Measurements from ENCODE around the gene TTYH2.
"Not testable (repeated sequence)": the region's sequence is repeated elsewhere in the genome, so short reads cannot be mapped to it uniquely, and the experiment has no call there.

TTYH2 gene

DNA sequence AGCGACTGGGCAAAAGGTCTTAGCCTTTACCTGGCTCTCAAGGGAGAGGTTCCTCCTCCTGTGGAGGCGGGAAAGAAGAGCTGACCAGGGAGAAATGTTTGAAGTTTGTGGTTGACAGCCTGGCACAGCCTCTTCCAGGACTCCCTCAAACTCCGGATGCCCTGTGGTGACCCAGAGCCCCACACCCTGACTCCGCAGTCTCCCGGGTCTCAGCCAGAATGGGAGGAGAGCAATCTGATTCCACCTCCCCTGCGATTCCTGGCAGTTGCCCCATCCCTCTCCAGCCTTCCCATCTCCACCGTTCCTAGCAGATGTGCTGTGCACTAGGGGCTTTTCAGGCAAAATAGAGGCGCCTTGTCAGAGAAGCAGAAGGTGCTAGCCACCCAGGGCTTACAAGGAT is 55.2 kb downstream of the TTYH2 start:
- DNase-seq: no peak

DNA sequence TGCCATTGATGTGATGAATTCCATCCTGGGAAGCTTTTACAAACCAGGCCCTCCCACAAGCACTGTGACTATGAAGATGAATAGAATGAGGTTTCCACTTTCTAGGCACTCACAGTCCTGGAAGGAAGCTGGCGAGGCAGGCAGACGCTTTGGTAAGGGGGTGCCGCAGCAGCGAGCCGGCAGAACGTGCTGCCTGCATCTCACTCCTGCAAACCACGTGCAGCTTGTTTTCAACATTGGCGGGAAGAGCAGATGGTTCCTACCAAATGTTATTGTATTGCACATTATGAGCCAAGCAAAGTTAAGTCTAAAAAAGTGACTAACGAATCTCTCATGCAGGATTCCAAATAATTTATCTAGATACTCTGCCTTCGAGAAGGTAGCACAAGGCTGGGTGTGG is 57.0 kb downstream of the TTYH2 start:
- peak; percentile 71 for DNase-seq

DNA sequence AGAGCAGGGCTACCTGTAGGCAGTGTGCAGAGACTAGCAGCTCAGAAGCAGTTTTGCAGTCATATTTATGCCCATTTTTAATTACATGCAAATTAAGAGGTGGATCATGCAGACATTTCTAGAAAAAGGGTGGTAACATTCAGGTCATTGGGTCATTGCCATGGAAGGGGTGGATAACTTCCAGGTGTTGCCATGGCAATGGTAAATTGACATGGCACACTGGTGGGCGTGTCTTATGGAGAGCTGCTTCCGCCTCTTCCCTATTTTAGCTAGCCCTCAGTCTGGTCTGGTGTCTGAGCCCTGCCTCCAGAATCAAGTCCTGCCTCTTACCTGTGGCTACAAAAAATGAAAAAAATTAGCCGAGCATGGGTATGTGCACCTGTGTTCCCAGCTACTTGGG is 57.9 kb downstream of the TTYH2 start:
- no peak for DNase-seq

DNA sequence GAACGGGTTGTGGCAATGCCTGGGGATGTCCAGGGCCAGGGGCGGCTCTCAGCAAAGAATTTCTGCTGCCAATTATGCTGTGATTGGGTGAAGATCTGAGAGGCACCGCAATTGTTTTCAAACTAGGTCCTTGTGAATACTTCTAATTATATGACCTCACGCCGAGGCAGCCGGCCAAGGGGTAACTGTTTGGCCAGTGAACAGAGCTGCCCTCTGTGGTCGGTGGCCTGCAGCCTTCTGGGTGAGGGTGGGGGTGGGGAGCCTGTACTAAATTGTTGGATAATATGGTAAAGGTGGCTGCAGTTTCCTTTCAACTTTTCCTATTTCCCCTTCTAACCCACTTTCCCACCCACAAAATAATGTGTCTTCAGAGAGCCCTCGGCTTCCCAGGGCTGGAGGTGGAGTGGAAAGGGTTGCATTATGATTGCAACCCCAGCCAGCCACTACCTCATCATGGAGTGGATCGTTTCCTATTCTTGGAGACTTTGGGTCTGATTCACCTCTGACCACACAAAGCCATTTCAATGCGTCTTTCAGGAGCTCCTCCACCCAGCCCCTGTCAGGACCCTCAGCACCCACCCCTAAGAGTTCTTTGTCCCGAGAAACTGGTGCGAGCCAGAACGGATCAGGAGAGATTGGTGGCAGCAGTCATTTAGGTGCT is 58.7 kb downstream of the TTYH2 start:
- no peak for DNase-seq

DNA sequence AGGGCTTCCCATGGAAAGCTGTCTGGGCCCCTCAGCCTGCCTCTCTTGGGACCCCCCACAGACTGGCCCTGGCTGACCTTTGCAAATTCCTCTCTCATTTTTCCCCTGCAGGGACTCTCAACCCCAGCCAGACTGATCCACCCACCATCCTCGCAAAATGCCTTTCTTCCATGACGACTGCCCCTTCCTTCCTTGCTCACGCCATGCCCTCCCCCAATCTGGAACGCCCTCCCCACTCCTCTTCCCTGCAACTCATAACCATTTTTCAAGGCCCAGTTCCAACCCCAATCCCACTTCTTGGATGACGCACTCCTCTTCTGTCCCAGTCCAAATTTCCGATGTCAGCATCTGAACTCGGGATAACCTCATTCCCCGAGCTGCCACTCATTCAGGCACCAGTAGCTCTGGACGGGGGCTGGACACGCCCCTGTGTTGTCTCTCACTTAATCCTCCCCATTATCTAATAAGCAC is 59.4 kb downstream of the TTYH2 start:
- DNase-seq: no peak

DNA sequence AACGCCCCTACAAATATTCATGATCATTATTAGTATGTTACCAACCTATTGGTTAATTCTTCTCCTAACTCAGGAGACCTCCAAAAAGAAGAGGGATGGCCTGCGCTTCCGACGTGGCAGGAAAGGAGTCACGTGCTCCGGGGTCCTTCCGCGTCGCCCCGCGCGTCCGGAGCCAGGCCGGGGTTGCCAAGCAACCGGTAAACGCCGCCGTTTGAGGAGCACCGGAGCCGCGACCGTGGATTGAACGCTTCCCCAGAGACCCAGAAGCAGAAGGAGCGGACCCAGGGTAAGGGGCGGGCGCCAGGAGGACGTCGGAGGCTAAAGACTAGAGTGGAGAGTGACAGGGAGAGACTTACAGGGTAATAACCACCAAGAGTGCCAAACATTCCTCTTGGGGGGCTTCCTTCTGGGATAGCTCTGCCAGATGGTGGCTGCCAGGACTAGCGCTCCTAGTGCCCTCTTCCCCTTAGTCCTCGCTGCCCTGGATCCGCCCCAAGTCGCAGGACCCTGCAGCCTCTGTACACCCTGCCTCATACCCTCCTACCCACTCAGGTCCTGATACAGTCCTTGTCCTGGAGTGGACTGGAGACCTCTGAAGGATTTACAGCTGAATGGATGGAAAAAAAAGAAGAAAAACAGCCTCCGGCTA is 60.8 kb downstream of the TTYH2 start, which contains the start of gene DNAI2:
Gene DNAI2, plus strand, starts transcription at position 175 of the 649 bp plus-strand sequence. CDS start 7,584 bp downstream, outside the sequence.
- no peak for DNase-seq

DNA sequence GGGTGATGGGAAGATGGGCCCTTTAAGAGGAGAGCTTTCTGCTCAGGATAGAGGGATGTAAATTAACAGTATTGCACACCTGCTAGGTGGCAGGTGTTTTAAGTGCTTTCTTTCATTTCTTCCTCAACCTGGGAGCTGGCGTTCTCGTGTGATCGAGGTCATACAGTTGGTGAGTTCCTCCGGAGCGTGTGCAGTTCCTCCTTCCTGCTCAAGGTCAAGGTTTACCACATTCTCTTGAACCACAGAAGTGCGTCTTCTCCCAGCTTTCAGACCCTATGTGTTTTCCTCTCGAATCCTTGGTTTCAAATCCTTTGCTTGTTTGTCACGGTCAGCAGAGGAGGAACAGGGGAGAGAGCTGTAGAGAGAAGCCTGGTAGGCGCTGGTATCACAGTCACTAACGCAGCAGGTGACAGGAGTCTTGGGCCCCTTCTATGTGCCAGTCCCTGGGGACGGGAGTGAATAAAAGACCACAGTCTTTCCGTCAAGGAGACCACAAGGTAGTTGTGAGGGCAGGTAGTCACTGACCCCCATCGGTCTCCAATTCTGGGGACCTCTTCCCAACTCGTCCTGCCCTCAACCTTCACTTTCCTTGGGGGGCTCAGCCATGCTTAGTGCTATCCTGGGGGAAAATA is 61.5 kb downstream of the TTYH2 start:
- no peak for DNase-seq

DNA sequence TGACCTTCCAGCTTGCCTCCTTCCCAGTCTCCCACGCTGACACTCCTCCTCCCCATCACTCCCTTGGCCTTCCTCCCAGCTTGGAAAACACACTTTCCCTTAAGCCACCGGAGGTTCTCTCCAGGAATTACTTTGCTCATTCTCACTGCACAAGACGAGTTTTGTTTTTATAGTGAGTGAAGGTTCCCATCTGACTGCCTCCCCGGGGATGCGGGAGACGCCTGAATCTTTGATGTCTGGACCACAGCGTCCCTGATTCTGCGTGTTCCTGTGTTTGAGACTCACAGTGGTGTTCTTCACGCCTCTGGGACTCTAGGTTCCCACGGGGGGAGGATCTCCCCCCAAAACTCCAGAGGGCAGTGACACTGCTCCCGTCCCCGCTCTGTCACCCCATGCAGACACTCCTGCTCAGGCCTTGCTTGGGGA is 62.7 kb downstream of the TTYH2 start:
- no peak for DNase-seq

DNA sequence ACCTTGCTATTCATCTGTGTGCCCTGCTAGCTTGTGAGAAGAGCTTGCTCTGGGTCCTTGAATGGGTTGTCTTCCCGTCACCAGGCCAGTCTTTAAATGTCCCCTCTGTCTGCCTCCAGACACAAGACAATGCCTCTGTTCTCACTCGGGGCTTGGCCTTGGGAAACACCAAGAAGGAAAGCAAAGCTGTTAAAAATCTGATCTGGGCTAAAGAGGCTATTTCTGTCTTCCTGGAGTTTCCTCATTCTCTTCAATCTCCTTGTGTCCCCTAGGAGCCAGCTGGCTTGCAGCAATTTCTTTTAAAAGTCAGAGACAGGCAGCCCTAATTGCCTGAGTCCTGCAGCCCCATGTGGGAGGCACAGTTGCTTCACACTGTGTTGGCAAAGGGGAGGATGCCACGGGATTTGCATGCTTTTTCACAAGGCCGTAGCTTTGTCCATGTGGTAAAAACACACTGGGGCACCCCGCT is 63.2 kb downstream of the TTYH2 start:
- DNase-seq: no peak

DNA sequence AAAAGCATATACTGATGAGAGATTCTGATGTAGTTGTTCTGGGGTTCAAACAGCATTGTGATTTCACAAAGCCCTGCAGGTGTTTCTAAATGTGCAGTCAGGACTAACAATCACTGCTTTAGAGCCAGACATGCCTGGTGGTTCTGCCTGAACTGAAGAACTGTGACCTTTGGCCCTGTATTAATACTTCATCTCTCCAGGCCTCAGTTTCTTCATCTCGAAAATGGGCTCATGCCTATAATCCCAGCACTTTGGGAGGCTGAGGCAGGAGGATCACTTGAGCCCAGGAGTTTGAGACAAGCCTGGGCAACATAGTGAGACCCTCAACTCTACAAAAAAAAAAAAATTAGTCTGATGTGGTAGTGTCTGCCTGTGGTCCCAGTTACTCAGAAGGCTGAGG is 64.6 kb downstream of the TTYH2 start:
- no peak for DNase-seq

DNA sequence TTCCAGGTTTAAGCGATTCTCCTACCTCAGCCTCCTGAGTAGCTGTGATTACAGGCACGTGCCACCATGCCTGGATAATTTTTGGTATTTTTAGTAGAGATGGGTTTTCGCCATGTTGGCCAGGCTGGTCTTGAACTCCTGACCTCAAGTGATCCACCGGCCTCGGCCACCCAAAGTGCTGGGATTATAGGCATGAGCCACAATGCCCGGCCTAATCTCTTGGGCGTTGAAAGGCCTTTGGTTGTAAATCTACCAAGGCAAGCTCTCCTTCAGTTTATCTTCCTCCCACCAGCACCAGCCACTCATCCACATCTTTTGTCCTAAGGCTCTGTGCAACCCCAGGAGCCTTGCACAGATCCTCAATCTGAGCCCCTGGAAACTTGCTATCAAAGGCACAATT is 66.2 kb downstream of the TTYH2 start:
- not testable (repeated sequence) for DNase-seq

DNA sequence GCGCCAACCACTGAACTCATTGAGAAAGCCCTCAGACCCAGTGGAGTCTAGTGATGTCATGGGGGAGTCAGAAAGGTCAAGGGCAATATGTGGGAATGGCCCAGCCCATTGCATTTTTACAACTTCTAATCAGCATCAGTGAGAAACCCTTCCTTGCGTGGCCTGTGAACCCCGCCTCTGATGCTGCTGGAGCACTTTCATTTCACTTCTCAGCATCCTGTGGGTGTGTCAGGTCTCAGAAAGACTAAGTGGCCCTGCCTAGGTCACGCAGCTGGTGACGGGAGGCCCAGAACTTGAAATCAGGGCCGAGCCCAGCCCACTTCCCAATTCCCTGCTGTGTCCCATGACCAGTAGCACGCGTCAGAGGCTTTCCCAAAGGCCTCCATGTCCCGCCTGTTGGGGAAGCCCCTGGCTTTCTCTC is 66.7 kb downstream of the TTYH2 start:
- no peak for DNase-seq

DNA sequence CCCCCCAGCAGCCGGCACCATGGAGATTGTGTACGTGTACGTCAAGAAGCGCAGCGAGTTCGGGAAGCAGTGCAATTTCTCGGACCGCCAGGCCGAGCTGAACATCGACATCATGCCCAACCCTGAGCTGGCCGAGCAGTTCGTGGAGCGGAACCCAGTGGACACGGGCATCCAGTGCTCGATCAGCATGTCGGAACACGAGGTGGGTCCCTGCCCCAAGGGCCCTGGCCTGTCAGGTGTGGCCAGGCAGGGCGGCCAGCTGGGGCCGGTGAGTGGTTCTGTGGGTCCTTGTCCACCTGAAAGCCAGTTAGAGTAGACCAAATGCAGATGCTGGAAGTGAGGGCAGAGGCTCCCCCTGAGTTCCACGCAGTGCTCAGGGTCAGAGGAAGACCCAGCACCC is 68.4 kb downstream of the TTYH2 start:
- DNase-seq: no peak

DNA sequence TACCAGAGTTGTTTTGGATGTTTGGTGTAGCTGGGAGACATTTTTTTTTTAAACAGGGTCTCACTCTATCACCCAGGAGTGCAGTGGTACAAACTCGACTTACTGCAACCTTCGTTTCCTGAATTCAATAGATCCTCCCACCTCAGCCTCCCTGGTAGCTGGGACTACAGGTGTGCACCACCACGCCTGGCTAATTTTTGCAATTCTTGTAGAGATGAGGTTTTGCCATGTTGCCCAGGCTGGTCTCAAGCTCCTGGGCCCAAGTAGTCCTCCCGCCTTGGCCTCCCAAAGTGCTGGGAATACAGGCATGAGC is 68.9 kb downstream of the TTYH2 start:
- DNase-seq: not testable (repeated sequence)

DNA sequence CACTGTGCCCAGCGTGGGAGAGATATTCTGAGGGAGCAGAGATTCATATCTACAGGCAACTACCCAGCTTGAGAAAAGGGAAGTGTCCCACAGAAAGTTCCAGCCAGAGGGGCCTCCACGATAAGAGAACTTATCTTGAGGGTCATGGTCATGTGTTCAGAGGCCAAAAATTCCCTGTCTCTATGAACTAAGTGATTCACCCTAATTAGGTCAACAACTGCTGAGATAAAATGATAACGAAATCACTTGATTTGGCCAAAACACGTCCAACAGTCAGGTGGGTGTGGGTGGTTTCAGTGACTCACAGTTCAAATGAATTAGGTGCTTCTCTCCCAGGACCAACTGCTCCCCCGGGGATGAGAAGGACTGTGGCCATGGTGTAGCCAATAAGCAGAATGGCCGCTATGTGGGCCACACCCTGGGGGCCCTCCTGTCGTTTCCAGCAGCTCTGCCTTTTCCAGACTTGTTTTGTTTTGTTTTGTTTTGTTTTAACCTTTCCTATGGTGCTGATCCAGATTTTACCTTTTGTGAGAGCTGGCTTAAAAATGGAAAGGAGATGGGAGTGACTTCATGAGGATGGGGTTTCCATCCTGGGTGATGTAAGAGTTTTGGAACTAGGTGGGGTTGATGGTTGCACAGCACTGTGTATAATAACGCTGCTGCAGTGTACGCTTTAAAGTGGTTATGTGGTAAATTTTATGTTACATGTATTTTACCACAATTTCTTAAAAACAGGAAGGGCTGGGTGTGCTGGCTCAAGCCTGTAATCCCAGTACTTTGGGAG is 69.4 kb downstream of the TTYH2 start:
- no peak for DNase-seq

DNA sequence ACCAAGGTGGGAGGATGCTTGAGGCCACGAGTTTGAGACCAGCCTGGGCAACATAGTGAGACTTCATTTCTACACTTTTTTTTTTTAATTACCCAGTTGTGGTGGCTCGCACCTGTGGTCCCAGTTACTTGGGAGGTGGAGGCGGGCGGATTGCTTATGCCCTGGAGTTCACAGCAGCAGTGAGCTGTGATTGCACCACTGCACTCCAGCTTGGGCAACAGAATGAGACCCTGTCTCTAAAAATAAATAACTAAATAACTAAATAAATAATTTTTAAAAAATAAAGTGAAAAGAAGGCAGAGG is 70.0 kb downstream of the TTYH2 start:
- DNase-seq: no peak

DNA sequence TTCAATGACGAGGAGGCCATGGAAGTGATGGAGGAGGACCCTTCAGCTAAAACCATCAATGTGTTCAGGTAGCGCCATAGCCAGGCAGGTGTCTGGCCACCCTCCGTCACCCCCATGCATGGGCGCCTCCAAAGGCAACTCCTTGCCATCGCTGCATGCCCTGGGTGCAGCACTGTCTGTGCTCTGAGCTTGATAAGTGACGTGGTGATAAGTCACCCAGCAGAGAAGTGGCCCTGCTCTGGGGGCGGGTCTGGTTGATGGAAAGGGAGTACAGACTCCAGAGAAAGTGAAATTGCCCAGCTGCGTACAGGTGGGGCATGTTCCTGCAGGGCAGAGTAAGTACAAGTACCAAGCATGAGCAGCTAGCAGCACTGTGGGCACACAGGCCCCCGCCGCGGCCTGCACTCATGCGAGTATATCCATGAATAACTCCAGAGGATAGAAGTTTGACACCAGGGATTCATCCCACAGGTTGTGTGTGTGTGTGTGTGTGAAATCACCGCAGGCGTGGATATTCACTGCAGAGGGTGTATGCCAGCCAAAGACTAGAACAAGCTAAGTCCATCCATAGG is 73.7 kb downstream of the TTYH2 start:
- DNase-seq: no peak

DNA sequence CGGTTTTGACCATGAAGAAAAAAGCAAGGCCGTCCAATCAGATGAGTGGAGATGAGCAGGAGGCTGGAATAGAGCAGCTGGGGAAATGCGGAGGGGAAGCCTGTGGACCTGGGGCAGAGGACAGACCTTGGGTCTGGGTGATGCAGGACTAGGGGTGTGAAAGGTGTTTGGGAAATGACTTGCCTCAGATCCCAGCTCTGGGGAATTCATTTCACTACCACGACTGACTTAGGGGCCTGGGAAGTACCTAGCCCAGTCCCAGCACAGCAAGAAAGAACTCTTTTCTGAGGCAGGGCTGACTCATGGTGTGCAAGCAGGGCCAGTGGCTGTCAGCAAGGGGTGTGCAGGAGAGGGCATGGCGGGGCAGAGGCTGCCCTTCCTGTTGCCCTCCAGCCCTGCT is 75.4 kb downstream of the TTYH2 start:
- no peak for DNase-seq

DNA sequence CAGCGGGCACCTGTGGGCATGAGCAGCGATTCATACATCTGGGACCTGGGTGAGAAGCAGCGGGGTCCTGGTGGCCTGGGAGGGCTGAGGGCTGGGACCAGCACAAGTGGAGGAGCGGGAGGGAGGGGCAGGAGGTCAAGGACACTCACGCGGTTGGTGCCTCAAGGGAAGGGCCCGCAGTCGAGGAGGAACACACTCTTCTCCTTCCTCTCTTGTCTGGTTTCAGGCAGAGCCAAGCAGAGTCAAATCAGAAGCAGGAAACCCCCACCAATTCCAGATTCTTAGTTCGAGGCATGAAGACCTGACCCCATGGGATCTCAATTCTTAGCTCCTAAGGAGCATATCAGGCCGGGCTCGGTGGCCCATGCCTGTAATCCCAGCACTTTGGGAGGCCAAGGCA is 76.3 kb downstream of the TTYH2 start:
- DNase-seq: no peak

DNA sequence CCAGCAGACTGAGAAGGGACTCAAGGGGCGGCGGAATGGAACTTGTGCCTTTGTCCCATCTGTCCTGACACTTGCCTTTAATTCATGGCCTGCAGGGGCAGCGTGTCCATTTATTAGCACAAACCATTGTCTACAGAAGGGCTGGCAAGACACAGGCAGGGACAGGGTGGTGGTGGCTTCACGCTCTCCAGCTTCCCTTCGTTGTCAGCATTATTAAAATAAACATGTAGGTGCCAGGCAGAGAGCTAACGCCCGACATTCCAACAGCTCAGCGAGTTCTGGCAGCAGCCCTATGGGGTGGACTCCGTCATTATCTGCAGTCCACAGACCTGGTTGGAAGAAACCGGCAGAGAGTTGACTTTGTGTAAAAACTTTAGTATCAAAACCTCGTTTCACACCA is 77.0 kb downstream of the TTYH2 start:
- no peak for DNase-seq

DNA sequence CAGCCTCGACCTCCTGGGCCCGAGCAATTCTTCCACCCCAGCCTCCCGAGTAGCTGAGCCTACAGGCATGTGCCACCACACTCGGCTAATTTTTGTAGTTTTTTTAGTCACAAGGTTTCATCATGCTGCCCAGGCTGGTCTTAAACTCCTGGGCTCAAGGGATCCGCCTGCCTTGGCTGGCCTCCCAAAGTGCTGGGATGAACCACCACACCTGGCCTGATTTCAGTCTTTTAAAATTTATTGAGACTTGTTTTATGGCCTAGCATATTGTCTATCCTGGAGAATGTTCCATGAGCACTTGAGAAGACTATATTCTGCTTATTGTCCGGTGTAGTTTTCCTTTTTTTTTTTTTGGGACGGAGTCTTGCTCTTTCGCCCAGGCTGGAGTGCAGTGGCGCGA is 79.1 kb downstream of the TTYH2 start:
- no peak for DNase-seq

DNA sequence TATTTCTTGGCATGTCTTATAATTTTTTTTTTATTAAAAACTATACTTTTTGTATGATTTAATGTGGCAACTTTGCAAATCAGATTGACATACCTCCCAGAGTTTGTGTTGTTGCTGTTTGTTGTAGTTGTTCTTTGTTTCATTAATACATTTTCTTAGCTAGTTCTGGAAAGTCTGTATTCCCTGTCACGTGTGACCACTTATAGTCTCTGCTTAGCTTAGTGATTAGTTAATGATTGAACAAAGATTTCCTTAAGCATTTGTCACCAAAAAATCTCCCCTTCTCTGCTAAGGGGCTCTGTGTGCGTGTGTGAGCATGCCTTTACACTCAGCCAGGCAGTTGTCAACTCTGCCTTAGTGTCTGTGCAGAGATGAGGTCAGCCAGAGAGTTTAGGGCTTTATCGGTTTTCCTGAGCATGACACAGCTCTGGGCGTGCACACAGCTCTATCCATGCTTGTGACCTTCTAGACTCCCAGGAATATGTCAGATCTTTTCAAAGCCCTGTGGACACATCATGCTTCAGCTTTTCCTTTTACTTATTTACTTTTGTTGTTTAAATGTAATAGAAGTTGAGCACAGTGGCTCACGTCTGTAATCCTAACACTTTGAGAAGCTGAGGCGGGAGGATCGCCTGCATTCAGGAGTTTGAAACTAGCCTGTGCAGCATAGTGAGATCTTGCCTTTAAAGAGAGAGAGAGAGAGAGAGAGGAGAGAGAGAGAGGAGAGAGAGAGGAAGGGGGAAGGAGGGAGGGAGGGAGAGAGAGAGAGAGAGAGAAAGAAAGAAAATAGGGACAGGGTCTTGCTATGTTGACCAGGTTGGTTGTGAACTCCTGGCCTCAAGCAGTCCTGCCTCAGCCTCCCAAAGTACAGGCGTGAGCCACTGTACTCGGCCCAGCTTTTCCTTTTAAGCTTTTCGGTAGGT is 82.5 kb downstream of the TTYH2 start:
- DNase-seq: no peak
